A549 (cell line): ENCODE measurements around the gene DYSF.

Source experiments
- BHLHE40 ChIP-seq: IDR thresholded peaks from 2 replicates; pipeline ENCODE4 v1.6.1; 2012; ENCODE audit warnings: low read depth, low read length, inconsistent platforms
- CHD4 ChIP-seq: fragments of 200-600 bp; sonication (generic); IDR thresholded peaks from 2 replicates; pipeline ENCODE4 v1.6.1; 2016; ENCODE audit warnings: antibody characterized with exemption, mild to moderate bottlenecking, borderline replicate concordance
- ESRRA ChIP-seq: fragments of 150-350 bp; IDR thresholded peaks from 2 replicates; pipeline ENCODE4 v1.6.1; 2014; ENCODE audit warnings: mild to moderate bottlenecking, low read length, borderline replicate concordance
- HOXA7 ChIP-seq: fragments of 250-450 bp; sonication (Bioruptor Pico); IDR thresholded peaks from 2 replicates; pipeline ENCODE4 v1.5.0; 2020; ENCODE audit warnings: mild to moderate bottlenecking, moderate library complexity
- MAFK ChIP-seq: fragments of 450-650 bp; IDR thresholded peaks from 2 replicates; pipeline ENCODE4 v1.6.1; 2014; ENCODE audit not compliant: partially characterized antibody
- MYC ChIP-seq: IDR thresholded peaks from 2 replicates; pipeline ENCODE4 v1.6.1; 2012; ENCODE audit warnings: mild to moderate bottlenecking, inconsistent platforms, low read length, improper control_type of control experiment, borderline replicate concordance
- NR3C1 ChIP-seq: fragments of >200 bp; sonication (Bioruptor Twin); formaldehyde crosslinking; IDR thresholded peaks from 3 replicates; pipeline ENCODE4 v1.6.1; 2017
- POLR2A ChIP-seq: IDR thresholded peaks from 2 replicates; pipeline ENCODE4 v1.6.1; 2012; ENCODE audit warnings: mild to moderate bottlenecking, low read length
- RFX5 ChIP-seq: fragments of 450-650 bp; IDR thresholded peaks from 2 replicates; pipeline ENCODE4 v1.7.1; 2014; ENCODE audit warnings: antibody characterized with exemption, mild to moderate bottlenecking, moderate library complexity
- ZFP36 ChIP-seq: fragments of 450-650 bp; IDR thresholded peaks from 2 replicates; pipeline ENCODE4 v1.6.1; 2014; ENCODE audit warnings: borderline replicate concordance; ENCODE audit not compliant: partially characterized antibody
- TF ChIP-seq, protein P1 (sequence below): fragments of >200 bp; sonication (Bioruptor Twin); formaldehyde crosslinking; IDR thresholded peaks from 3 replicates; pipeline ENCODE4 v1.5.1; 2016

GRCh38 chr2:71671895-71672825 lies 218.8 kb downstream of the DYSF start:
- TF ChIP-seq RFX5 (no peak), CHD4 (no peak), POLR2A (no peak), ZFP36 (no peak), MYC (no peak), BHLHE40 (no peak), HOXA7 (no peak), NR3C1 (no peak), ESRRA (no peak), MAFK (no peak)
- TF ChIP-seq, protein P1, sequence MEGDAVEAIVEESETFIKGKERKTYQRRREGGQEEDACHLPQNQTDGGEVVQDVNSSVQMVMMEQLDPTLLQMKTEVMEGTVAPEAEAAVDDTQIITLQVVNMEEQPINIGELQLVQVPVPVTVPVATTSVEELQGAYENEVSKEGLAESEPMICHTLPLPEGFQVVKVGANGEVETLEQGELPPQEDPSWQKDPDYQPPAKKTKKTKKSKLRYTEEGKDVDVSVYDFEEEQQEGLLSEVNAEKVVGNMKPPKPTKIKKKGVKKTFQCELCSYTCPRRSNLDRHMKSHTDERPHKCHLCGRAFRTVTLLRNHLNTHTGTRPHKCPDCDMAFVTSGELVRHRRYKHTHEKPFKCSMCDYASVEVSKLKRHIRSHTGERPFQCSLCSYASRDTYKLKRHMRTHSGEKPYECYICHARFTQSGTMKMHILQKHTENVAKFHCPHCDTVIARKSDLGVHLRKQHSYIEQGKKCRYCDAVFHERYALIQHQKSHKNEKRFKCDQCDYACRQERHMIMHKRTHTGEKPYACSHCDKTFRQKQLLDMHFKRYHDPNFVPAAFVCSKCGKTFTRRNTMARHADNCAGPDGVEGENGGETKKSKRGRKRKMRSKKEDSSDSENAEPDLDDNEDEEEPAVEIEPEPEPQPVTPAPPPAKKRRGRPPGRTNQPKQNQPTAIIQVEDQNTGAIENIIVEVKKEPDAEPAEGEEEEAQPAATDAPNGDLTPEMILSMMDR = no peak
